Heart left ventricle (tissue), 16 donors: ENCODE data around the gene PSD4. TPM values are rescaled to one million over a fixed set of nuclear protein-coding genes. Genes with fewer than 3 reads are reported as not detected.

Experiments used
- ATAC-seq, 4 donors: fragments of 200-7000 bp; cut with Tn5 transposase; one replicate each; pipeline ENCODE4 v1.9.1; 2020 to 2022; ENCODE audit warnings: moderate library complexity in 4 of 4, mild to moderate bottlenecking in 3 of 4, moderate number of reproducible peaks in 1 of 4
- DNase-seq, 5 donors: peaks; one replicate each; pipeline ENCODE4 v3.0.0-alpha.2; 2020
- H3K27ac ChIP-seq, 12 donors: fragments of 200-600 bp; sonication (generic) in 4 of 12; one replicate each; pipeline versions ENCODE4 v1.5.0 to v1.8.0; 2016 to 2022; ENCODE audit warnings: mild to moderate bottlenecking in 2 of 12
- H3K27me3 ChIP-seq, 9 donors: fragments of 200-600 bp; sonication (generic) in 2 of 9; one replicate each; pipeline versions ENCODE4 v1.5.1 to v1.8.0; 2016 to 2022; ENCODE audit warnings: mild to moderate bottlenecking in 3 of 9
- H3K36me3 ChIP-seq, 9 donors: fragments of 200-600 bp; sonication (generic) in 2 of 9; one replicate each; pipeline versions ENCODE4 v1.5.0 to v1.8.0; 2018 to 2022; ENCODE audit warnings: mild to moderate bottlenecking in 2 of 9
- H3K4me1 ChIP-seq, 12 donors: fragments of 200-600 bp; sonication (generic) in 4 of 12; one replicate each; pipeline versions ENCODE4 v1.5.0 to v1.8.0; 2016 to 2022; ENCODE audit warnings: mild to moderate bottlenecking in 3 of 12
- H3K4me3 ChIP-seq, 12 donors: fragments of 200-600 bp; sonication (generic) in 4 of 12; one replicate each; pipeline versions ENCODE4 v1.5.0 to v1.8.0; 2017 to 2022; ENCODE audit warnings: mild to moderate bottlenecking in 9 of 12, moderate library complexity in 4 of 12
- H3K9me3 ChIP-seq, 12 donors: fragments of 200-600 bp; sonication (generic) in 4 of 12; one replicate each; pipeline versions ENCODE4 v1.5.0 to v1.8.0; 2016 to 2022; ENCODE audit warnings: mild to moderate bottlenecking in 1 of 12
- CTCF ChIP-seq, 12 donors: fragments of 200-600 bp; sonication (generic) in 4 of 12; IDR thresholded peaks; one replicate each; pipeline versions ENCODE4 v1.5.0 to v1.8.0; 2018 to 2022; ENCODE audit warnings: antibody characterized with exemption in 12 of 12, mild to moderate bottlenecking in 5 of 12
- POLR2A ChIP-seq, 2 donors: fragments of 450-650 bp; IDR thresholded peaks; one replicate each; pipeline ENCODE4 v1.6.1; 2017; ENCODE audit warnings: antibody characterized with exemption in 2 of 2, mild to moderate bottlenecking in 2 of 2, moderate library complexity in 2 of 2
- WGBS, 4 donors: extraction: QIAGEN DNeasy Blood & Tissue Kit in 2 of 4; methylation state at CpG; one replicate each; pipeline versions ENCODE4 v1.1.5 to v1.1.7; 2013 to 2018; 5-methylcytosine and 5-hydroxymethylcytosine counted together
- intact Hi-C, 10 donors: fragments of 100-400 bp; cut with DNase I; formaldehyde crosslinking; loops; one replicate each; pipeline versions ENCODE4 v1.11.1 to v1.14.2; 2022
- polyA plus RNA-seq, 2 donors: library from polyadenylated mRNA; stranded (reverse); fragments of 200-250 nt; gene quantifications; one replicate each; pipeline ENCODE4 v1.2.3, GENCODE V29; 2013
- total RNA-seq, 9 donors: library from RNA; depleted of rRNA in 2 of 9; stranded (reverse); fragments of >200 nt in 2 of 9; fragmentation: NEBNext Ultra II Directional in 3 of 9; extraction: Animal tissue kit (Norgen Biotek cat#: 25700) in 3 of 9; gene quantifications; one replicate each; pipeline versions ENCODE4 v1.1.0 to v1.2.4, GENCODE V29; 2016 to 2023
- donor health status: ischemic (EF 13 %, LVEDD 7.1; RV severe dilation, severe dysfunction).
- donor health status: healthy with polysubstance abuse.
- donor health status: DM: no; HTN: yes; CAD: no.
- donor health status: DM: no; HTN: no; CAD: no.
- donor health status: ischemic (EF 25% LVEDD 6.9; RV normal size, moderate dysfunction).
- donor health status: ischemic (EF 25% LVEDD 5.7; RV mildly dilated, moderate dysfunction).
- donor health status: healthy.
- donor health status: DM: yes; HTN: yes; CAD: no.
- donor health status: ischemic (EF 35%, LVEDD 5.7; RV mildly dilated, moderate dysfunction).
- donor health status: nonischemic (EF 11% LVEDD 7.7; RV severe dilation, severe dysfunction).
- donor health status: DM: yes; HTN: yes; CAD: no.
- donor health status: PGD.
- donor health status: ischemic (EF 29% LVEDD 5.4; RV normal size, mild dysfunction).
- donor health status: nonischemic (EF 23%, LVEDD 6.1; RV moderate dilation, normal function).

The PSD4 gene
- total and polyA plus RNA-seq, 11 donors: 0.65 to 23.4 (median 1.9) TPM

DNA sequence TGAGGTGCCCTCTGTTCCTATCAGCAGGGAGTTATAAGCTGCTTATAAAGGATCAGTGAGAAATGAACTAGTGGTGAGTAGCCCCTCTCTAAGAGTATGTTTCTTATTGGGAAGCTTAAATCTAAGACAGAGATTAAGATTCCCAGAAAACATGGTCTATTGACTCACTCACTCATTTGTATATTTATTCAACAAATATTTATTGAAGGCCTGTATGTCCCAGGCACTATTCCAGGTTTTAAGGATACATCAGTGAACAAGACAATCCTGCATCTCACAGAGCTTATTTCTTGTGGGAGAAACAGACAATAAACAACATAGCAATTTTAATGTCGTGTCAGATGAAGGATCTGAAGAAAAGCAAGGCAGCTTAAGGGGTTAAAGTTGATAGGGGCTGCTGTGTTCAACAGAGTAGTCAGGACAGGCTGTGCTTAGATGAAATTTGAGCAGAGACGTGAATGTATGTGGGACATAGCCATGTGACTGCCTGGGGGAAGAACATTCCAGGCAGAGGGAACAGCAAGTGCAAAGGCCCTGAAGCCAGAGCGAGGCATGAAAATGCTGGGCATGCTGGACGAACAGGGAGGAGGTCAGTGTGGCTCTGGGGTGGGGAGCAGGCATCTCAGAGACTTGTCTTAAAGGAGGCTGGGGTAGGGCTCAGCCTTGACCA, 14.8 kb upstream of the PSD4 start:
- WGBS, 4 donors: 65 to 82% (median 78%) methylated on average over 4 of the region's 4 CpGs
- ATAC-seq: no peak

DNA sequence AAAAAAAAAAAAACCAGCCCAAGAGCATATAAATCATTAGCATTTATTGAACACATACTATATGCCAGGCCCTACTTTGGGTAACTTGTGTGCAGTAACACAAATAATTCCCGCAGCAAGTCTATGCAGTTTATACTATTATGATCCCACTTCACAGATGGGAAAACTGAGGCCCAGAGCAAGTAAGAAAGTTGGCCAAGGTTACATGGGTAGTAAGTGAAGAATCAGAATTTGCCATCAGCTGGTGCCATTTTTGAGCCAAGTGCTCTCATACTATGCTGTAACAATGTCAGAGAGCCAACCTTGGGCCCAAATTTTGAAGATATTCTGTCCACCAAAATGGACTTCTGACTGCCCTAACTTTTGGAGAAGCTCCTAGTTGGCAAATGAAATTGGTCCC, 13.5 kb upstream of the PSD4 start:
- no peaks in the 10 kb centered on the region for H3K36me3 ChIP-seq
- H3K27me3 ChIP-seq: peaks cover 0 to 39% (median 10%) of the 10 kb centered on the region in 9 donors
- H3K9me3 ChIP-seq: no peaks in the 10 kb centered on the region
- no peak overlapping the region for H3K4me3 ChIP-seq
- H3K4me1 ChIP-seq: peaks cover 0 to 5% (median 0%) of the 10 kb centered on the region in 12 donors
- no peak overlapping the region for H3K27ac ChIP-seq
- no peak for ATAC-seq
- no peak for DNase-seq
- 93 to 100% (median 97%) methylated on average over 1 of the region's 1 CpG for WGBS, 4 donors
- TF ChIP-seq POLR2A (IDR thresholded peaks at IDR 0.05) (no peak), CTCF (IDR thresholded peaks at IDR 0.05) (no peak)
- intact Hi-C loops: no loop called here

More for the DNA sequence above, 14.8 kb upstream of the PSD4 start:
- H3K4me1 ChIP-seq: peaks cover 0 to 5% (median 0%) of the 10 kb centered on the region in 12 donors
- no peak overlapping the region for H3K27ac ChIP-seq
- no peak for DNase-seq
- no peaks in the 10 kb centered on the region for H3K36me3 ChIP-seq
- peaks cover 0 to 43% (median 10%) of the 10 kb centered on the region in 9 donors for H3K27me3 ChIP-seq
- H3K9me3 ChIP-seq: no peaks in the 10 kb centered on the region
- intact Hi-C loops: no loop called here
- no peak overlapping the region for H3K4me3 ChIP-seq
- no peak for TF ChIP-seq CTCF (IDR thresholded peaks at IDR 0.05)
- TF ChIP-seq POLR2A (IDR thresholded peaks at IDR 0.05): no peak

- H3K27me3 ChIP-seq: peaks cover 0 to 32% (median 10%) of the 10 kb centered on the region in 9 donors
- DNase-seq (no peak), ATAC-seq (no peak)
- 81 to 95% (median 93%) methylated on average over 5 of the region's 5 CpGs for WGBS, 4 donors
- no peak overlapping the region for H3K27ac ChIP-seq
- TF ChIP-seq POLR2A (IDR thresholded peaks at IDR 0.05) (no peak), CTCF (IDR thresholded peaks at IDR 0.05) (no peak)
- no peaks in the 10 kb centered on the region for H3K36me3 ChIP-seq
- no peaks in the 10 kb centered on the region for H3K9me3 ChIP-seq
- H3K4me3 ChIP-seq: no peak overlapping the region
- peaks cover 0 to 5% (median 0%) of the 10 kb centered on the region in 12 donors for H3K4me1 ChIP-seq
- intact Hi-C loops: no loop called here
Measured at GRCh38 chr2:113160962-113161361, 12.8 kb upstream of the PSD4 start.

DNA sequence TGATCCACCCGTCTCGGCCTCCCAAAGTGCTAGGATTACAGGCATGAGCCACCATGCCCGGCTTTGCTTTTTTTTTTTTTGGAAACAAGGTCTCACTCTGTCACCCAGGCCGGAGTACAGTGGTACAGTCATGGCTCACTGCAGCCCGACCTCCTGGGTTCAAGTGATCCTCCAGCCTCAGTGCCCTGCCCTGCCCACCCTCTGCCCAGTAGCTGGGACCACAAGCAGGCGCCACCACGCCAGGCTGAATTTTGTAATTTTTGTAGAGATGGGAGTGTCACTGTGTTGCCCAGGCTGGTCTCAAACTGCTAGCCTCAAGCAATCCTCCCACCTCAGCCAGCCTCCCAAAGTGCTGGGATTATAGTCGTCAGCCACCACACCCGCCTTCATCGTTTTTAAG, 11.6 kb upstream of the PSD4 start:
- Histone ChIP-seq H3K36me3 (no peaks in the 10 kb centered on the region), H3K9me3 (no peaks in the 10 kb centered on the region), H3K27me3 (peaks cover 0 to 21% (median 5%) of the 10 kb centered on the region in 9 donors), H3K4me3 (no peak overlapping the region), H3K27ac (no peak overlapping the region), H3K4me1 (peaks cover 0 to 11% (median 0%) of the 10 kb centered on the region in 12 donors)
- TF ChIP-seq CTCF (IDR thresholded peaks at IDR 0.05): no peak
- TF ChIP-seq POLR2A (IDR thresholded peaks at IDR 0.05): no peak
- intact Hi-C loops: no loop called here
- WGBS, 4 donors: 88 to 90% (median 89%) methylated on average over 10 of the region's 10 CpGs
- no peak for ATAC-seq
- no peak for DNase-seq
